ENCODE measurements around the gene NME7. TPM values are rescaled to one million over a fixed set of nuclear protein-coding genes. Genes with fewer than 3 reads are reported as not detected.

The NME7 gene
- total RNA-seq, 1 donor from 2014 or later: 60.6 TPM

- H3K4me1 ChIP-seq: no peaks in the 10 kb centered on the region
- peaks cover 45% of the 10 kb centered on the region for H3K36me3 Mint-ChIP-seq
Measured at GRCh38 chr1:169395955-169396354, 28.4 kb upstream of the NME7 start.

GRCh38 chr1:169392406-169392805 is 24.8 kb upstream of the NME7 start:
- no peaks in the 10 kb centered on the region for H3K27me3 Mint-ChIP-seq (ENCODE audit: insufficient read depth, low read depth)
- no peaks in the 10 kb centered on the region for H3K79me2 ChIP-seq (ENCODE audit: low read depth)
- H3K4me3 ChIP-seq: no peak overlapping the region
- H3K27ac Mint-ChIP-seq: no peak overlapping the region
- no peak overlapping the region for H3K4me2 ChIP-seq
- H4K20me1 ChIP-seq (ENCODE audit: low read depth): no peaks in the 10 kb centered on the region
- no peaks in the 10 kb centered on the region for H3F3A ChIP-seq (ENCODE audit: low read depth)
- H3K9me3 ChIP-seq (ENCODE audit: low read depth): no peaks in the 10 kb centered on the region
- TF ChIP-seq EZH2 (IDR thresholded peaks at IDR 0.05) (no peak), EZH2phosphoT487 (IDR thresholded peaks at IDR 0.05) (no peak), CTCF (IDR thresholded peaks at IDR 0.05) (no peak)
- no peaks in the 10 kb centered on the region for H3K9me3 Mint-ChIP-seq
- H3K36me3 ChIP-seq: peaks cover 15% of the 10 kb centered on the region
- no peak for DNase-seq (ENCODE audit: low spot score)
- H3K9ac ChIP-seq: no peak overlapping the region
- H3K4me3 Mint-ChIP-seq: no peak overlapping the region
- peaks cover 30% of the 10 kb centered on the region for H3K36me3 Mint-ChIP-seq
- no peak overlapping the region for H3K27ac ChIP-seq
- no peaks in the 10 kb centered on the region for H3K27me3 ChIP-seq
- no peak overlapping the region for H2AFZ ChIP-seq (replicated peaks)
- no peaks in the 10 kb centered on the region for H3K4me1 Mint-ChIP-seq
- H3K4me1 ChIP-seq: no peaks in the 10 kb centered on the region

More at GRCh38 chr1:169395955-169396354, 28.4 kb upstream of the NME7 start:
- no peak overlapping the region for H3K4me2 ChIP-seq
- H3K79me2 ChIP-seq (ENCODE audit: low read depth): no peaks in the 10 kb centered on the region
- Mint-ChIP-seq H3K4me1 (no peaks in the 10 kb centered on the region), H3K4me3 (no peak overlapping the region), H3K27ac (no peak overlapping the region), H3K27me3 (ENCODE audit: insufficient read depth, low read depth) (no peaks in the 10 kb centered on the region), H3K9me3 (peaks cover 11% of the 10 kb centered on the region)
- H3K36me3 ChIP-seq: peaks cover 11% of the 10 kb centered on the region
- no peak overlapping the region for H2AFZ ChIP-seq (replicated peaks)
- no peaks in the 10 kb centered on the region for H3K9me3 ChIP-seq (ENCODE audit: low read depth)
- no peaks in the 10 kb centered on the region for H4K20me1 ChIP-seq (ENCODE audit: low read depth)
- no peak overlapping the region for H3K27ac ChIP-seq
- H3K9ac ChIP-seq: no peak overlapping the region
- TF ChIP-seq CTCF (IDR thresholded peaks at IDR 0.05): no peak
- no peak for TF ChIP-seq EZH2phosphoT487 (IDR thresholded peaks at IDR 0.05)
- no peak for TF ChIP-seq EZH2 (IDR thresholded peaks at IDR 0.05)
- H3F3A ChIP-seq (ENCODE audit: low read depth): no peaks in the 10 kb centered on the region
- H3K27me3 ChIP-seq: no peaks in the 10 kb centered on the region
- no peak overlapping the region for H3K4me3 ChIP-seq
- DNase-seq (ENCODE audit: low spot score): no peak

- no peak overlapping the region for H3K4me3 ChIP-seq
- H3K4me1 ChIP-seq: no peaks in the 10 kb centered on the region
- no peak overlapping the region for H3K9ac ChIP-seq
- H4K20me1 ChIP-seq (ENCODE audit: low read depth): no peaks in the 10 kb centered on the region
- no peaks in the 10 kb centered on the region for H3K9me3 Mint-ChIP-seq
- H3K4me3 Mint-ChIP-seq: no peak overlapping the region
- TF ChIP-seq CTCF (IDR thresholded peaks at IDR 0.05) (no peak), EZH2phosphoT487 (IDR thresholded peaks at IDR 0.05) (no peak), EZH2 (IDR thresholded peaks at IDR 0.05) (no peak)
- no peak overlapping the region for H3K27ac Mint-ChIP-seq
- no peaks in the 10 kb centered on the region for H3K27me3 Mint-ChIP-seq (ENCODE audit: insufficient read depth, low read depth)
- H3K4me2 ChIP-seq: no peak overlapping the region
- no peaks in the 10 kb centered on the region for H3K27me3 ChIP-seq
- DNase-seq (ENCODE audit: low spot score): no peak
- no peaks in the 10 kb centered on the region for H3K79me2 ChIP-seq (ENCODE audit: low read depth)
- H3F3A ChIP-seq (ENCODE audit: low read depth): no peaks in the 10 kb centered on the region
- H3K4me1 Mint-ChIP-seq: no peaks in the 10 kb centered on the region
- no peaks in the 10 kb centered on the region for H3K9me3 ChIP-seq (ENCODE audit: low read depth)
- H2AFZ ChIP-seq (replicated peaks): no peak overlapping the region
- H3K27ac ChIP-seq: no peak overlapping the region
- peaks cover 24% of the 10 kb centered on the region for H3K36me3 Mint-ChIP-seq
- H3K36me3 ChIP-seq: peaks cover 9% of the 10 kb centered on the region
Measured at GRCh38 chr1:169390303-169390702, 22.7 kb upstream of the NME7 start.
